CD4-positive, alpha-beta T cell treated with Interleukin-21 for 1 hour (primary cell): ENCODE data around the gene STIP1.

Experiments used
- DNase-seq: peaks from one replicate; pipeline ENCODE4 v3.0.0-alpha.2; 2020

STIP1 gene

GRCh38 chr11:64253043-64253442 lies 67.1 kb downstream of the STIP1 start:
- DNase-seq = no peak

GRCh38 chr11:64253481-64253880 lies 67.5 kb downstream of the STIP1 start:
- no peak for DNase-seq
